ENCODE results near the gene SESTD1.
"Not testable (repeated sequence)": the region's sequence is repeated elsewhere in the genome, so short reads cannot be mapped to it uniquely, and the experiment has no call there.

SESTD1 gene

DNA sequence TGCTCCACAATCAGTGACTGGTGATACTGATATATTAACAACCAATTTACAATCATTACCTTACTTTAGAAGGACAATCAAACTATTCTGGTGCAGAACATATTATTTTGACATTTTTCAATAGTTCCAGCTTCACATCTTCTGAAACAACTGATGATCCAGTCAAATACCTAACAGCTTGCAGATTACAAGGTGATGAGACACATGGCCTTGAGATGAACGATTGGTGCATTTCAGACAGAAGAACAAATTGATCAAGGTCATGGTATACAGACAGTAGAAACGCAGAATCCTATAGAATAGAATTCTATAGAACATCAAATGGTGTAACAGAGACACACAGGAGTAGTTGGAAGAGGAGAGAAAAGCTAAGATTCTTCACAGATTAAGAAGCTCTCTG is 24.8 kb downstream of the SESTD1 start:
- DNase-seq (ENCODE audit: low read depth in 1 of 2, low spot score in 1 of 2), result no peak

GRCh38 chr2:179239195-179239594 is 25.4 kb downstream of the SESTD1 start:
- no peak for DNase-seq (ENCODE audit: low read depth in 1 of 2, low spot score in 1 of 2)

- DNase-seq (ENCODE audit: low read depth in 1 of 2, low spot score in 1 of 2), result no peak
Measured at GRCh38 chr2:179238027-179238426, 26.6 kb downstream of the SESTD1 start.

DNA sequence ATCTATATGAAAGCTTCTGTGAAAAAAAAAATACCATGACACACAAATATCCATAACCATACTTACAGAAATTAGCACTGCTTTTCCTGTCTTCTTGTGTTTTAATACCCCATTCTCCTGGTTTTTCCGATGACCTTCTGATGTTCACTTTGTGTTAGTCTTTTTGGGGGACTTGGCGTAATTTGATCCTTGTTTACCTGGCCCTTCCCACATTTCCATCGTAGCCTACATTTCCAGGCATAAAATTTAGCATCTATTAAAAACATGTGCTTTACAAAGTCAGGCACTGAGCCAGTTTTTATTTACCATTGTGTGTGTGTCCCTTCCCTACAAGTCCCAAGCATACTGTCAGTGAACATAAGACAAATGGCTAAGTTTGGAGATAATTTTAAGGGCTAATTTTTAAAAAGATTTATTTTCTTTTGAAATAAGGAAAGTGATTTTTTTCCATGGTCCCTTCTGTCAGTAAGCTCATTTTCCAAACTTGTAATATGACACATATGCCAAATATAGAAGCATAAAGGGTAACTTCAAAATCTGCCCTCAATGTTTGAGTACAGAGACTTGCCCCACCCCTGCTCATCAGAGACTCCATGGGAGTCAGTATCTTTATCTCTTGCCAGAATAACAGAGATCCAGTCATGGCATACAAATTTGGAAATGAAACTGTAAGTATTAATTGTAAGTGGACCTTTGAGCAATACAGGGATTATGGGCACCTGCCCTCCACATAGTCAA is 27.3 kb downstream of the SESTD1 start:
- DNase-seq (ENCODE audit: low read depth in 1 of 2, low spot score in 1 of 2), result no peak

GRCh38 chr2:179235463-179236108 is 29.0 kb downstream of the SESTD1 start:
- no peak for DNase-seq (ENCODE audit: low read depth in 1 of 2, low spot score in 1 of 2)

- no peak for DNase-seq (ENCODE audit: low read depth in 1 of 2, low spot score in 1 of 2)
Measured at GRCh38 chr2:179234658-179235240, 29.9 kb downstream of the SESTD1 start.

GRCh38 chr2:179233626-179234430 is 30.8 kb downstream of the SESTD1 start:
- no peak for DNase-seq (ENCODE audit: low read depth in 1 of 2, low spot score in 1 of 2)

GRCh38 chr2:179233083-179233490 is 31.5 kb downstream of the SESTD1 start:
- no peak for DNase-seq (ENCODE audit: low read depth in 1 of 2, low spot score in 1 of 2)

- no peak for DNase-seq (ENCODE audit: low read depth in 1 of 2, low spot score in 1 of 2)
Measured at GRCh38 chr2:179226961-179227259, 37.7 kb downstream of the SESTD1 start.

DNA sequence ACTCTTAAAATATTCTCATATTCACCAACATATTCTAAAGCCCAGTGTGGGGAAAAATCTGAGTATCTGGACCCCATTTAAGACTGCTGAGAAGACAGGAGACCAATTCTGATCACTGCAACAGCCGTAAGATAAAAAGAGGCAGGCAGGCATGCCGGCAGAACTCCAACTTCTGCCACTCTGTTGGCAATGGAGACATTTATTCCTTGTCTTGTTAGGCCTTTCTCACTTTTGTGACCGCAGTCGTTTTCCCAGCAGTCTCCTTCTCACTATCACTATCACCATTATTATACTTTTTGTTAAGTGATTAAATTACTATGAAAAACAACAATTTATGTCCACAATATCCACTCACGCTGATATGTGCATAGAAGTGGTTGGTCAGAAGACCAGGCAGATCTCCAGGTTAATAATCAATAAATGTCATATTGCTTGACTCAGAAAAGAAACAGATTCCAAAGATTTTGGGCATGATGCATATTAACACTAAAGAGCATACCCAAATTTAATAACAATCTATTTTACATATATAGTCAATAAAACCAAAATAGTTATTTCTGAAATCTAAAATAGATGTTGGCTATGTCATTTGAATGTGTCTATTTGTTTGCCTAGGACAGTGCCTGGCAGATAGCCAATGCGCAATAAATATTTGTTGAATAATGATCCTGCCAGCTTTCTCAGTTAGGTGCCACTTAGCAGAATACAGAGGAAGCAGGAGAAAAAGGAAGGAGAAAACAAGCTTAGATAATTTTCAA is 38.2 kb downstream of the SESTD1 start:
- no peak for DNase-seq (ENCODE audit: low read depth in 1 of 2, low spot score in 1 of 2)

GRCh38 chr2:179224361-179224760 is 40.3 kb downstream of the SESTD1 start:
- DNase-seq (ENCODE audit: low read depth in 1 of 2, low spot score in 1 of 2), result no peak

DNA sequence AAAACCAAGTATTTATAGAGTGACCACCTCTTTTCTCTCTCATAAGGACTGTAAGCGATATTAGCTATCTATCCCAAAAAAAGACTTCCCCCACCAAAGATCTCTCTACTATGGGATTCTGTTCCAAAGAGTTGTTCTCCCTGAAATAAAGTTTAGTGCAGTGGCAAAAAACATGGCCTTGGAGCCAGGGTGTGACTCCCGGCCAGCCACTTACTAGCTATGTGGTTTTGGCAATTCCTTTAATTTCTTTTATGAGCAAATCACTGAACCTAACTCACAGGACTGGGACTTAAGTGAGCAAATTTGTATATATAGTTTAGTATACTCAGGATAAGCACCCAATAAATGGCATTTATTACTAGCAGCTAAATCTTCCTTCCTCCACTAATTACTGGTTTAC is 42.6 kb downstream of the SESTD1 start:
- DNase-seq (ENCODE audit: low read depth in 1 of 2, low spot score in 1 of 2), result no peak

DNA sequence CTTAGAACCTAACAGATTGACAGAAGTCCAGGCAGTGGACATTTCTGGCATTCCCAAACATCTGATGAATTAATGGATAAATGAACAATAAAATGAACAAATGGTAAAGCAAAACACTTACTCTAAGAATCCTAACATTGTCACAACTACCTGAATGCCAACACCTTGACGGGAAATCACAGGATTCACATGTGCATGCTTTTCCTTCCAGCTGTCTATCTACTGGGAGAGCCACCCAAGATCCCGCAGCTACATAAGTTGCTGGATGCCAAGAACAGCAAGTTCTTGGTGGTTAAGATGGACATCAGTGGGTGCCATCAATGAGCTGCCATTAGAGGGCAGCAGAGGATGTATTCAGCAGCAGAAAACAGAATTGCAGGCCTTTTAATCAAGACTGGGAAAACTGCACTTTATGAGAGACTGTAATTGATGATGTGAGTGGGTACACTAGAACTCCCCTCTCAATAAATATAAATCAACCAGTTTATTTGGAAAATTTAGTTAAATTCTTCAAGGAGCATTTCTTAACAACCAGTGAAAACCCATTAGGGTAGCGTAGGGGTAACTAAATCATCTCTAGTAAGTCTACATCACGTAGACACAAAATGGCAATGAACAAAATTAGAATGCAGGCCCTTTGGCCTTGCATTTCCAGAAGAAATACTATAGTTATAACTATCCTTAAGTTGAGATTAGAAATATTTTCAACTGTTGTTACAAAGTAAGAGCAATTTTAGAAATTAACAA is 45.6 kb downstream of the SESTD1 start:
- no peak for DNase-seq (ENCODE audit: low read depth in 1 of 2, low spot score in 1 of 2)

DNA sequence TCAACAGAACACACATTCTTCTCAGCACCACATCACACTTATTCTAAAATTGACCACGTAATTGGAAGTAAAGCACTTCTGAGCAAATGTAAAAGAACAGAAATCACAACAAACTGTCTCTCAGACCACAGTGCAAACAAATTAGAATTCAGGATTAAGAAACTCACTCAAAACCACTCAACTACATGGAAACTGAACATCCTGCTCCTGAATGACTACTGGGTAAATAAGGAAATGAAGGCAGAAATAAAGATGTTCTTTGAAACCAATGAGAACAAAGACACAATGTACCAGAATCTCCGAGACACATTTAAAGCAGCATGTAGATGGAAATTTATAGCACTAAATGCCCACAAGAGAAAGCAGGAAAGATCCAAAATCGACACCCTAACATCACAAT is 50.0 kb downstream of the SESTD1 start:
- not testable (repeated sequence) for DNase-seq (ENCODE audit: low read depth in 1 of 2, low spot score in 1 of 2)

DNA sequence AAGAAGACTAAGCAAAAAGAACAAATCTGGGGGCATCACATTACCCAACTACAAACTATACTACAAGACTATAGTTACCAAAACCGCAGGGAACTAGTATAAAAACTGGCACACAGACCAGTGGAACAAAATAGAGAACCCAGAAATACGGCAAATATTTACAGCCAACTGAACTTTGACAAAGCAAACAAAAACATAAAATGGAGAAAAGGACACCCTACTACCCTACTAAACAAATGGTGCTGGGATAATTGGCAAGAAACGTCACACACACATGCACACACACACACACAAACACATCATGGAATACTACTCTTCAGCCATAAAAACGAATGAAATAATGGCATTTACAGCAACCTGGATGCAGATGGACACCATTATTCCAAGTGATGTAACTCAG is 53.3 kb downstream of the SESTD1 start:
- no peak for DNase-seq (ENCODE audit: low read depth in 1 of 2, low spot score in 1 of 2)

- not testable (repeated sequence) for DNase-seq (ENCODE audit: low read depth in 1 of 2, low spot score in 1 of 2)
Measured at GRCh38 chr2:179208277-179208676, 56.4 kb downstream of the SESTD1 start.

DNA sequence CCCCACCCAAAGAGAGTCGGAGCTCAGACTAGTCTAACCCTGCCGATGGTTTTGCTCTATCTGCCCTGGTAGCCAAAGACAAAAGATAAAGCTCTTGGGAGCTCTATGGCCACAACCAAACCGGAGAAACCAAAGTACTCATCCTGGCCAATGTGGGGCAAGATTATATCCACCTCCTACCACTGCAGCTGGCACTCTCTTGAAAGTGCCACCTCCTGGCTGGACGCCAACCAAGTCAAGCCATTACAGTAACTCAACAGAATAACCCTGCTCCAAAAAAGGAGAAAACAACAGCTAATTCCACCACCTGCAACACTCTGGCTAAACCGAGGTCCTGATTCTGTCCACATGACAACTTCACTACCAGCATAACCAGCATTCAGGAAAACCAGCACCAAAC is 57.6 kb downstream of the SESTD1 start:
- no peak for DNase-seq (ENCODE audit: low read depth in 1 of 2, low spot score in 1 of 2)

DNA sequence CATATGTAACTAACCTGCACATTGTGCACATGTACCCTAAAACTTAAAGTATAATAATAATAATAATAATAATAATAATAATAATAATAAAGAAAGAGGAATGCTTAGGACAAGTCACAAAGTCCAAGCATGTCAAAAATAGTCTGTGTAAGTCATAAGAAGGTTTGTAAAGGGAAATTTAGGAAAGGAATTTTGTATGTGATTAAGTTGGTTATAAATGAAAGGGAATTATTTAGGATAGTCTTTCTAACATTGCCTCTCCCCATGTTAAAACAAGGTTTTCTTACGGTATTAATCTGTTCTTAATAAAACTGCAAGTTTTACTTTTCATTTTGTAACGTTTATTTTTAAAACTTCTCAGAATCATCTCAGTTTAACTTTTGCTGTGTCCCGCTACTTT is 62.8 kb downstream of the SESTD1 start:
- no peak for DNase-seq (ENCODE audit: low read depth in 1 of 2, low spot score in 1 of 2)

- DNase-seq (ENCODE audit: low read depth in 1 of 2, low spot score in 1 of 2), result not testable (repeated sequence)
Measured at GRCh38 chr2:179195926-179196590, 68.6 kb downstream of the SESTD1 start.

GRCh38 chr2:179195141-179195540 is 69.5 kb downstream of the SESTD1 start:
- DNase-seq (ENCODE audit: low read depth in 1 of 2, low spot score in 1 of 2), result no peak

Data from activated T-helper 1 cell treated with anti-CD3 and anti-CD28 coated beads, Interleukin-2, amount 50 U/mL, for 16 hours (primary cell).